NCI-H128 (cell line): ENCODE results near the gene TPRN.

Experiments
- DNase-seq: peaks from one replicate; lab custom pipeline; 2025; ENCODE audit not compliant: unreplicated experiment; lab: John Stamatoyannopoulos, UW

The TPRN gene

GRCh38 chr9:137145731-137146526, 54.6 kb downstream of the TPRN start:
- no peak for DNase-seq

- DNase-seq: no peak
Observed at GRCh38 chr9:137143459-137143858, 57.1 kb downstream of the TPRN start.

- no peak for DNase-seq
Observed at GRCh38 chr9:137141976-137142936, 58.3 kb downstream of the TPRN start.
